ENCODE measurements around the gene MAP2K7.
"Not testable (repeated sequence)": the region's sequence is repeated elsewhere in the genome, so short reads cannot be mapped to it uniquely, and the experiment has no call there.

The MAP2K7 gene

GRCh38 chr19:7885818-7886217, 17.9 kb upstream of the MAP2K7 start:
- Histone ChIP-seq H3K9me3 (no peaks in the 10 kb centered on the region; the same call in 1 of the 2 replicates), H3K4me3 (no peak overlapping the region), H3K36me3 (replicated peaks) (no peaks in the 10 kb centered on the region), H3K4me1 (peaks cover 8% of the 10 kb centered on the region; the same call in 1 of the 2 replicates), H3K27me3 (ENCODE audit: low read depth) (no peaks in the 10 kb centered on the region)
- no peak for DNase-seq (ENCODE audit: low spot score in 2 of 2)
- in situ Hi-C loops (cut with MboI; ENCODE audit: low sequenced_read_pairs) = no loop called here

DNA sequence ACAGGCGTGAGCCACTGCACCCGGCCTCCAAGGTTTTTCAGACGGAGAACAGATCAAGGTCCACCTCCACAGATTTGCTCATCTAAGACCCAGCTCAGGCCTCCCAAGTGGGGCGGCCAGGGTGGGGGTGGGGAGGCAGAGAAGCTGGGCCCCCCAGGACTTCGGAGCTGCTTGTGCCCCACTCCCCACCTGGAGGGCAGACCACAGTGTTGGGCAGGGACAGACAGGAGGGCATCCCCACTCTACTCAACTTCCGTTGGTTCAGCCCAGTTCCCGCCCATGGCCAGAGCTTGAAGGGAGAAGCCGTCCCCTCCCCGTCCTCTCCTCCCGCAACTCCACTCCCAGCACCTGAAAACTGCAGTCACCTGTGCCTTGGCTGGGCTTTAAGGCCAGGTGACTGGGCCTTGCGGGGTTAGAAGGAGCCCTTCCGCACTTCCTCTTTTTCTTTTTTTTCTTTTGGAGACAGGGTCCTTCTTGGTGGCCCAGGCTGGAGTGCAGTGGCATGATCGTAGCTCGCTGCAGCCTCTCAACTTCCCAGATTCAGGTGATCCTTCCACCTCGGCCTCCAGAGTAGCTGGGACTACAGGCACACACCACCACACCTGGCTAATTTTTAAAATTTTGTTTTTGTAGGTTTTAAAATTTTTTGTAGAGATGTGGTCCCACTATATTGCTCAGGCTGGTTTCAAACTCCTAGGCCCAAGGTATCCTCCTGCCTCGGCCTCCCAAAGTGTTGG, 16.1 kb upstream of the MAP2K7 start:
- Histone ChIP-seq H3K9me3 (no peaks in the 10 kb centered on the region), H3K4me3 (peak overlapping the region; percentile 71), H3K4me1 (peaks cover 8% of the 10 kb centered on the region; the same call in 1 of the 2 replicates), H3K27me3 (ENCODE audit: low read depth) (no peaks in the 10 kb centered on the region), H3K36me3 (replicated peaks) (no peaks in the 10 kb centered on the region)
- no peak for DNase-seq (ENCODE audit: low spot score in 2 of 2)
- in situ Hi-C loops (cut with MboI; ENCODE audit: low sequenced_read_pairs) = no loop called here

GRCh38 chr19:7888145-7888825, 15.4 kb upstream of the MAP2K7 start, which contains the start of gene LRRC8E:
Gene LRRC8E (plus strand): TSS chr19:7888510. CDS start chr19:7895604, 7,094 bp downstream.
- Histone ChIP-seq H3K9me3 (no peaks in the 10 kb centered on the region), H3K4me1 (peaks cover 8% of the 10 kb centered on the region; the same call in 1 of the 2 replicates), H3K4me3 (peak within 1 kb of the TSS; percentile 71), H3K27me3 (ENCODE audit: low read depth) (no peaks in the 10 kb centered on the region), H3K36me3 (replicated peaks) (no peaks in the 10 kb centered on the region)
- DNase-seq (ENCODE audit: low spot score in 2 of 2) = peak; percentile 76 to 90
- in situ Hi-C loops (cut with MboI; ENCODE audit: low sequenced_read_pairs) = no loop called here

- H3K4me1 ChIP-seq = peaks cover 8% of the 10 kb centered on the region; the same call in 1 of the 2 replicates
- H3K36me3 ChIP-seq (replicated peaks) = no peaks in the 10 kb centered on the region
- H3K4me3 ChIP-seq = peak overlapping the region; percentile 71
- no peak for DNase-seq (ENCODE audit: low spot score in 2 of 2)
- H3K27me3 ChIP-seq (ENCODE audit: low read depth) = no peaks in the 10 kb centered on the region
- no peaks in the 10 kb centered on the region for H3K9me3 ChIP-seq
- in situ Hi-C loops (cut with MboI; ENCODE audit: low sequenced_read_pairs) = no loop called here
These were observed 14.9 kb upstream of the MAP2K7 start for GRCh38 chr19:7888826-7889217.

DNA sequence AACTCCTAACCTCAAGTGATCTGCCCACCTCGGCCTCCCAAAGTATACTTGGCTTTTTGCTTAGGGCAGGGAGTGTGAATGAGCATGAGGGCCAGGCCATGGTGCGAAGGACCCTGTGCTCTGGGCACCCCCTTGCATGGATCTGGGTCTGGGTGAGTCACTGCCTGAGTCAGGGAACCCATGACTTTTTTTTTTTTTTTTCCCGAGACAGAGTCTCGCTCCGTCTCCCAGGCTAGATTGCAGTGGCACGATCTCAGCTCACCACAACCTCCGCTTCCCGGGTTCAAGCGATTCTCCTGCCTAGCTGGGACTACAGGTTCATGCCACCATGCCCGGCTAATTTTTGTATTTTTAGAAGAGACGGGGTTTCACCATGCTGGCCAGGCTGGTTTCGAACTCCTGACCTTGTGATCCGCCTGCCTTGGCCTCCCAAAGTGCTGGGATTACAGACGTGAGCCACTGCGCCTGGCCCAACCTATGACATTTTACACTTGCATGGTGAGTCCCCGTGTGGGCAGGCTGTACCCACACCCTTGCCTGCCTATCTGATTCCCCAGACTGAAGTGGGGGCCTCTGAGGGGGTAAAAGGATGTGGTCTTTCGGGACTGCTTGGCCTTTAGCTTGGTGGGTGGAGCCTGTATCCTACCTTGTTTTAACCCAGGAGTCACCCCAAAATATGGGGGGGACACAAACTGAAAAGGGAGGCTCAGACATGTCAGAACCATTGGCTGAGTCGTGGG, 10.1 kb upstream of the MAP2K7 start:
- DNase-seq (ENCODE audit: low spot score in 2 of 2); H3K36me3 ChIP-seq (replicated peaks); H3K27me3 ChIP-seq (ENCODE audit: low read depth); in situ Hi-C loops (cut with MboI; ENCODE audit: low sequenced_read_pairs); H3K4me3 ChIP-seq; H3K4me1 ChIP-seq; H3K9me3 ChIP-seq: not testable (repeated sequence)

GRCh38 chr19:7894612-7895309, 8.9 kb upstream of the MAP2K7 start:
- Histone ChIP-seq H3K27me3 (ENCODE audit: low read depth) (no peaks in the 10 kb centered on the region), H3K4me1 (no peaks in the 10 kb centered on the region), H3K9me3 (no peaks in the 10 kb centered on the region), H3K4me3 (no peak overlapping the region), H3K36me3 (replicated peaks) (peaks cover 10% of the 10 kb centered on the region)
- in situ Hi-C loops (cut with MboI; ENCODE audit: low sequenced_read_pairs) = no loop called here
- DNase-seq (ENCODE audit: low spot score in 2 of 2) = no peak

DNA sequence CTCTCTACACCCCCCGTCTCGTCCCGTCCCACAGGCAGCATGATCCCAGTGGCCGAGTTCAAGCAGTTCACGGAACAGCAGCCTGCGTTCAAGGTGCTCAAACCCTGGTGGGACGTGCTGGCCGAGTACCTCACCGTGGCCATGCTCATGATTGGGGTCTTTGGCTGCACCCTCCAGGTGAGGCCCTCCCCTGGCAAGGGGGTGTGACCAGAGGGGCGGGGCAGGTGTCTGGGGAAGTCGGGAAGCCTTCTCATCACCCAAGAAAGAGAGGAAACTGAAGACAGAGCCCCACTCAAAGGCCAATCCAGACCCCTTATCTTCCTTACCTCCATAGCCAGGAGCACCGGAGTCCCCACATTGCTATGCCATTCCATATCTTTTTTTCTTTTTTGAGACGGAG, 8.1 kb upstream of the MAP2K7 start:
- no peak for DNase-seq (ENCODE audit: low spot score in 2 of 2)
- Histone ChIP-seq H3K27me3 (ENCODE audit: low read depth) (no peaks in the 10 kb centered on the region), H3K4me1 (no peaks in the 10 kb centered on the region), H3K36me3 (replicated peaks) (peaks cover 10% of the 10 kb centered on the region), H3K4me3 (no peak overlapping the region), H3K9me3 (no peaks in the 10 kb centered on the region)
- in situ Hi-C loops (cut with MboI; ENCODE audit: low sequenced_read_pairs) = no loop called here

DNA sequence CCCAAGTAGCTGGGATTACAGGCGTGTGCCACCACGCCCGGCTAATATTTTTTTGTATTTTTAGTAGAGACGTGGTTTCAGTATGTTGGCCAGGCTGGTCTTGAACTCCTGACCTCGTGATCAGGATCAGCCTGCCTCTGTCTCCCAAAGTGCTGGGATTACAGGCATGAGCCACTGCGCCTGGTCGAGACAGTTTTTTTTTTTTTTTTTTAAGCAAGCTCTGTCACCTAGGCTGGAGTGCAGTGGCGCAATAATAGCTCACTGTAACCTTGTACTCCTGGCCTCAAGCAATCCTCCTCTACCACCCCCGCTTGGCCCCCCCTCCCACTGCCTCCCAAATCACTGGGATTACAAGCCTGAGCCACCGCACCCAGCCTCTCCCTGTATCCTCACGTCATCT, 6.4 kb upstream of the MAP2K7 start:
- Histone ChIP-seq H3K9me3 (no peaks in the 10 kb centered on the region), H3K4me1 (no peaks in the 10 kb centered on the region), H3K4me3 (no peak overlapping the region), H3K36me3 (replicated peaks) (peaks cover 10% of the 10 kb centered on the region), H3K27me3 (ENCODE audit: low read depth) (no peaks in the 10 kb centered on the region)
- DNase-seq (ENCODE audit: low spot score in 2 of 2) = no peak
- in situ Hi-C loops (cut with MboI; ENCODE audit: low sequenced_read_pairs) = no loop called here

- Histone ChIP-seq H3K4me1 (peaks cover 7% of the 10 kb centered on the region), H3K9me3 (no peaks in the 10 kb centered on the region), H3K4me3 (no peak overlapping the region), H3K36me3 (replicated peaks) (peaks cover 10% of the 10 kb centered on the region), H3K27me3 (ENCODE audit: low read depth) (no peaks in the 10 kb centered on the region)
- in situ Hi-C loops (cut with MboI; ENCODE audit: low sequenced_read_pairs) = no loop called here
- DNase-seq (ENCODE audit: low spot score in 2 of 2) = no peak
These were observed 4.7 kb upstream of the MAP2K7 start for GRCh38 chr19:7898967-7899366.

GRCh38 chr19:7899751-7900378, 3.8 kb upstream of the MAP2K7 start:
- Histone ChIP-seq H3K36me3 (replicated peaks) (peaks cover 10% of the 10 kb centered on the region), H3K4me3 (no peak overlapping the region), H3K27me3 (ENCODE audit: low read depth) (no peaks in the 10 kb centered on the region), H3K4me1 (peaks cover 11% of the 10 kb centered on the region), H3K9me3 (no peaks in the 10 kb centered on the region)
- no peak for DNase-seq (ENCODE audit: low spot score in 2 of 2)
- in situ Hi-C loops (cut with MboI; ENCODE audit: low sequenced_read_pairs) = no loop called here

DNA sequence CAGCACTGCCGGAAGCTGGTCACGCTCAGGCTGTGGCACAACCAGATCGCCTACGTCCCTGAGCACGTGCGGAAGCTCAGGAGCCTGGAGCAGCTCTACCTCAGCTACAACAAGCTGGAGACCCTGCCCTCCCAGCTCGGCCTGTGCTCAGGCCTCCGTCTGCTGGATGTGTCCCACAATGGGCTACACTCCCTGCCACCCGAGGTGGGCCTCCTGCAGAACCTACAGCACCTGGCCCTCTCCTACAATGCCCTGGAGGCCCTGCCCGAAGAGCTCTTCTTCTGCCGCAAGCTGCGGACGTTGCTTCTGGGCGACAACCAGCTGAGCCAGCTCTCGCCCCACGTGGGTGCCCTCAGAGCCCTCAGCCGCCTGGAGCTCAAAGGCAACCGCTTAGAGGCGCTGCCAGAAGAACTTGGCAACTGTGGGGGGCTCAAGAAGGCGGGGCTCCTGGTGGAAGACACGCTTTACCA, 3.2 kb upstream of the MAP2K7 start:
- H3K4me1 ChIP-seq = peaks cover 15% of the 10 kb centered on the region
- in situ Hi-C loops (cut with MboI; ENCODE audit: low sequenced_read_pairs) = no loop called here
- H3K36me3 ChIP-seq (replicated peaks) = peaks cover 10% of the 10 kb centered on the region
- H3K27me3 ChIP-seq (ENCODE audit: low read depth) = no peaks in the 10 kb centered on the region
- H3K4me3 ChIP-seq = no peak overlapping the region
- DNase-seq (ENCODE audit: low spot score in 2 of 2) = no peak
- no peaks in the 10 kb centered on the region for H3K9me3 ChIP-seq

- no peaks in the 10 kb centered on the region for H3K27me3 ChIP-seq (ENCODE audit: low read depth)
- H3K4me1 ChIP-seq = peaks cover 15% of the 10 kb centered on the region
- H3K36me3 ChIP-seq (replicated peaks) = peaks cover 10% of the 10 kb centered on the region
- in situ Hi-C loops (cut with MboI; ENCODE audit: low sequenced_read_pairs) = no loop called here
- no peak for DNase-seq (ENCODE audit: low spot score in 2 of 2)
- H3K9me3 ChIP-seq = no peaks in the 10 kb centered on the region
- no peak overlapping the region for H3K4me3 ChIP-seq
These were observed 2.7 kb upstream of the MAP2K7 start for GRCh38 chr19:7900931-7901330.

GRCh38 chr19:7901337-7901736, 2.3 kb upstream of the MAP2K7 start:
- H3K27me3 ChIP-seq (ENCODE audit: low read depth) = no peaks in the 10 kb centered on the region
- no peak for DNase-seq (ENCODE audit: low spot score in 2 of 2)
- no peak overlapping the region for H3K4me3 ChIP-seq
- peaks cover 15% of the 10 kb centered on the region for H3K4me1 ChIP-seq
- no peaks in the 10 kb centered on the region for H3K9me3 ChIP-seq
- peaks cover 13% of the 10 kb centered on the region for H3K36me3 ChIP-seq (replicated peaks)
- in situ Hi-C loops (cut with MboI; ENCODE audit: low sequenced_read_pairs) = no loop called here

All from HAP-1 (cell line).